Activated naive CD8-positive, alpha-beta T cell treated with anti-CD3 and anti-CD28 coated beads, Interleukin-2, amount 10 ng/mL, durations not matched to agents 7 days and 5 days (primary cell): ENCODE results near the gene PTPRM. TPM values are rescaled to one million over a fixed set of nuclear protein-coding genes. Genes with fewer than 3 reads are reported as not detected.

Experiments
- ATAC-seq: fragments of 150-1000 bp; cut with Tn5 transposase; one replicate; pipeline ENCODE4 v1.10.0; 2021; ENCODE audit warnings: low read depth, moderate library complexity
- POLR2A ChIA-PET: fragments of 350-600 bp; sonication (Branson Sonifier 250); formaldehyde crosslinking; loops from one replicate; lab custom pipeline; 2021; ENCODE audit warnings: antibody characterized with exemption; lab: Charles Lee
- DNase-seq: peaks from one replicate; pipeline ENCODE4 v3.0.0; 2021
- H3K27ac Mint-ChIP-seq: one replicate; pipeline ENCODE4 v1.8.0; 2022; ENCODE audit warnings: mild to moderate bottlenecking, mixed read lengths
- H3K27me3 Mint-ChIP-seq: one replicate; pipeline ENCODE4 v1.8.0; 2022; ENCODE audit warnings: mild to moderate bottlenecking, moderate library complexity, mixed read lengths
- H3K36me3 Mint-ChIP-seq: one replicate; pipeline ENCODE4 v1.8.0; 2021; ENCODE audit warnings: mild to moderate bottlenecking, mixed read lengths
- H3K4me1 Mint-ChIP-seq: one replicate; pipeline ENCODE4 v1.8.0; 2021; ENCODE audit warnings: mixed read lengths
- H3K4me3 Mint-ChIP-seq: one replicate; pipeline ENCODE4 v1.8.0; 2022; ENCODE audit warnings: mild to moderate bottlenecking, moderate library complexity, mixed read lengths
- H3K9me3 Mint-ChIP-seq: one replicate; pipeline ENCODE4 v1.8.0; 2021; ENCODE audit warnings: mixed read lengths
- total RNA-seq, 2 experiments: library from RNA; stranded (reverse); gene quantifications; one replicate each; pipeline ENCODE4 v1.2.3, GENCODE V29; 2021

The PTPRM gene
- total RNA-seq, 2 experiments from 2014 or later, result 6.5 to 6.6 TPM

GRCh38 chr18:7978834-7979233, 411.7 kb downstream of the PTPRM start:
- Mint-ChIP-seq H3K9me3 (peaks cover 2% of the 10 kb centered on the region), H3K4me1 (no peaks in the 10 kb centered on the region), H3K27me3 (no peaks in the 10 kb centered on the region), H3K4me3 (no peak overlapping the region), H3K27ac (no peak overlapping the region), H3K36me3 (no peaks in the 10 kb centered on the region)
- DNase-seq, result no peak
- POLR2A ChIA-PET, result no interaction called here
- no peak for ATAC-seq

GRCh38 chr18:7979714-7980113, 412.6 kb downstream of the PTPRM start:
- DNase-seq (no peak), ATAC-seq (no peak)
- H3K36me3 Mint-ChIP-seq, result no peaks in the 10 kb centered on the region
- no peaks in the 10 kb centered on the region for H3K4me1 Mint-ChIP-seq
- peaks cover 2% of the 10 kb centered on the region for H3K9me3 Mint-ChIP-seq
- no peaks in the 10 kb centered on the region for H3K27me3 Mint-ChIP-seq
- H3K27ac Mint-ChIP-seq, result no peak overlapping the region
- no peak overlapping the region for H3K4me3 Mint-ChIP-seq
- POLR2A ChIA-PET, result no interaction called here

DNA sequence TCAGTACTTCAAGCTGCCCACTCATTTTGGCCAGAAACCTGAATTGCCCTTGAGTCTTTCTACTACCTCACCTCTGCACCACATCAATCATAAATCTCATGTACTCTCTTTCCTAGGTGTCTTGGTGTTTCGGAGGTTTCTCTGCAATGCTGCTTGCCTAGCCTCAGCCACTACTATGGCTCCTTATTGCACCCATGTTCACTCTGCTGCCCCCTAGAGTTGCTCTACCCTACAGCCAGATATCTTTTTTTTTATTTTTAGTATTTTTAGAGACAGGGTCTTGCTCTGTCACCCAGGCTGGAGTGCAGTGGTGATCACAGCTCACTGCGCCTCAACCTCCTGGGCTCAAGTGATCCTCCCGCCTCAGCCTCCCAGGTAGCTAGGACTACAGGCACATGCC, 413.0 kb downstream of the PTPRM start:
- H3K36me3 Mint-ChIP-seq, result no peaks in the 10 kb centered on the region
- no peak overlapping the region for H3K27ac Mint-ChIP-seq
- no peaks in the 10 kb centered on the region for H3K4me1 Mint-ChIP-seq
- H3K4me3 Mint-ChIP-seq, result no peak overlapping the region
- ATAC-seq, result no peak
- DNase-seq, result no peak
- H3K27me3 Mint-ChIP-seq, result no peaks in the 10 kb centered on the region
- POLR2A ChIA-PET, result no interaction called here
- H3K9me3 Mint-ChIP-seq, result peaks cover 2% of the 10 kb centered on the region

DNA sequence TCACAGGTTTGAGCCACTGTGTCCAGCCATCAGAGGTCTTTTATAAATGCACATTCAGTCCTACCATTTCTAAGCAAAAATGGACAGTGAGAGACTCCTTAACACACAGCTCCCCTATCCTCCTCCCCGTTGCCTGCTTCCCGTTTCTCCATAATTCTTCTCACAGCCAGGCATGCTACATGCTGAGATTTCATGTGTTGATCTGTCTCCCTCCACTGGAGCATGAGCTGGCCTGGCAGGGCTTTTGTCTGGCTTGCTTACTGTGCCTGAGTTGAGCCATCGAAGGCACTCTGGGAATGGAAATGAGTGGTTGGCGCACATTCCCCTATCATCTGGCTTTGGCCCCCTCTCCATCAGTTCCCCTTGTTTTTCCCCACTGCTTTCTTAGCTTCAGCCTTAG, 413.5 kb downstream of the PTPRM start:
- Mint-ChIP-seq H3K36me3 (no peaks in the 10 kb centered on the region), H3K4me3 (no peak overlapping the region), H3K9me3 (peaks cover 2% of the 10 kb centered on the region), H3K27me3 (no peaks in the 10 kb centered on the region), H3K27ac (no peak overlapping the region), H3K4me1 (no peaks in the 10 kb centered on the region)
- POLR2A ChIA-PET, result no interaction called here
- ATAC-seq (no peak), DNase-seq (no peak)

GRCh38 chr18:7982216-7982615, 415.1 kb downstream of the PTPRM start:
- no peak for ATAC-seq
- Mint-ChIP-seq H3K36me3 (no peaks in the 10 kb centered on the region), H3K4me3 (no peak overlapping the region), H3K27ac (no peak overlapping the region), H3K9me3 (peaks cover 2% of the 10 kb centered on the region), H3K4me1 (no peaks in the 10 kb centered on the region), H3K27me3 (no peaks in the 10 kb centered on the region)
- POLR2A ChIA-PET, result interaction anchor here (0.7 kb wide), 1 partner anchor 153 kb away, joined by 3 read pairs; no protein-coding TSS in a partner anchor
- no peak for DNase-seq

DNA sequence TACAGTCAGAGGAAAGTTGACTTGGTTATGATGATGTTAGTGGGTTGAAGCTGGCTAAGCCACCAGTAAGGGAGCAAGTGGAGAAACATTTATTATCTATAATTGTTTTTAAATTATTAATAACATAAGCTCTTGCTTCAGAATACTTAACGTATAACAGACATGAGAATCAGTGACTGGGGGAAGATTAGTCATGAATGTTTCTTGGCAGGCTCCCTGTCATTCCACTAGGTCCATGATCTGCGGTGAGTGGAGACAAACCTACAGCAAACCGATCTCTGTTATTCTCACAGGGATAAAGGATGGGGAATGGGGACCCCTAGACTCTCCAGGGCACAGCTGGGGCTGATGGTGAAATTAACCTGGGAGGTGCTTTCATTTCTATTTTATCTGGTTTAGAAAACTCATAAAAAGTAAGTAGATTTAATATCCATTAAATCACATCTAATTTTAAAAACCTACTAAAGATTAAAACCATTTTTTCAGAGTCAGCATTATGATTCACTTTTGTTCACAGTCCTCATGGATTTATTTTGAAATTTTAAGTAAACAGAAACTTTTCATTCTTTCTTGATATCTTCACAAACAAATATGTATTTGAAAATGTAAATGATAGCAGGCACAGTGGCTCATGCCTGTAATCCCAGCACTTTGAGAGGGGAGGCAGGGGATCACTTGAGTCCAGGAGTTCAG, 420.3 kb downstream of the PTPRM start:
- Mint-ChIP-seq H3K36me3 (no peaks in the 10 kb centered on the region), H3K4me3 (no peak overlapping the region), H3K4me1 (no peaks in the 10 kb centered on the region), H3K27me3 (no peaks in the 10 kb centered on the region), H3K9me3 (peaks cover 4% of the 10 kb centered on the region), H3K27ac (no peak overlapping the region)
- POLR2A ChIA-PET, result no interaction called here
- ATAC-seq (no peak), DNase-seq (no peak)

GRCh38 chr18:7990670-7991069, 423.6 kb downstream of the PTPRM start:
- Mint-ChIP-seq H3K27ac (no peak overlapping the region), H3K4me1 (no peaks in the 10 kb centered on the region), H3K36me3 (no peaks in the 10 kb centered on the region), H3K9me3 (peaks cover 7% of the 10 kb centered on the region), H3K27me3 (no peaks in the 10 kb centered on the region), H3K4me3 (no peak overlapping the region)
- no peak for DNase-seq
- POLR2A ChIA-PET, result no interaction called here
- ATAC-seq, result no peak

GRCh38 chr18:8001711-8002301, 434.7 kb downstream of the PTPRM start:
- Mint-ChIP-seq H3K9me3 (no peaks in the 10 kb centered on the region), H3K36me3 (no peaks in the 10 kb centered on the region)

DNA sequence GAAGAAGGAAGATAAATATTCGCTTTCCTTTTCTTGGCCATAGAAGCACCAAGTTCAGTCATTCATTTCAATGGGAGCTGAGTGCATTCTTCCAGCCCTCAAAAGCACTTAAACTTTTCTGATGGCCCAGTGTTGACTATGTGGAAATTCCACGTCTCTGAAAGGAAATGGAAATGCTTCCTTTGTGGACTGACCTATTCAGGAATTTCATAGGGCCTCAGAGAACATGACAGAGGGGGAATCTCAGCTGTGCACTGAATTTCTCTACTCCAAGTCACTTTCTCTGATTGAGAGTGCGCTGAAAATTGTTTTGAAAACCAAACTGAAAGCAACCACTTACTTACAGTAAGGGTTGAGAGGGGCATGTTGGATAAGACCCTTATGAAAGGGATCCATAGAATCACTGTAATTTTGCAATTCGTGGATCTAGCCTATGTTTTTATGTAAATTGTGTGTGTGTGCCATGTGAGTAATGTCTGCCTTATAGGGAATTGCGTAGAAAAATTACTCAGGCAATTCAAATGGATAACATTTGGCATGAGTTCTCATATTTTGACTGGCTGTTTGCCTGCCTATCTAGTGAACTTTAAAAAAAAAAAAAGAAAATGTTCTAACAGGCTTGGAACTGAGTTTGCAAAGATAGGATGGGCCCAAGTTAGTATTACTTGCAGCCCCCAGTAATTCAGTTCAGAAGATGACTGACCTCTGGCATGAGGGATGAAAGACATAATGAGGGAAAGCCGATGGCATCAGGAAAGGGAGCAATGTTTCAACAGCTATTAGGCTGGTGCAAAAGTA, 437.0 kb downstream of the PTPRM start:
- Mint-ChIP-seq H3K9me3 (no peaks in the 10 kb centered on the region), H3K27ac (no peak overlapping the region), H3K4me3 (no peak overlapping the region), H3K27me3 (no peaks in the 10 kb centered on the region), H3K4me1 (no peaks in the 10 kb centered on the region), H3K36me3 (no peaks in the 10 kb centered on the region)
- POLR2A ChIA-PET, result no interaction called here
- ATAC-seq, result no peak
- no peak for DNase-seq

More at GRCh38 chr18:8001711-8002301, 434.7 kb downstream of the PTPRM start:
- no peak for ATAC-seq
- Mint-ChIP-seq H3K4me1 (no peaks in the 10 kb centered on the region), H3K27ac (no peak overlapping the region), H3K27me3 (no peaks in the 10 kb centered on the region), H3K4me3 (no peak overlapping the region)
- DNase-seq, result no peak
- POLR2A ChIA-PET, result no interaction called here

GRCh38 chr18:8004792-8005191, 437.7 kb downstream of the PTPRM start:
- H3K36me3 Mint-ChIP-seq, result no peaks in the 10 kb centered on the region
- H3K27me3 Mint-ChIP-seq, result no peaks in the 10 kb centered on the region
- H3K9me3 Mint-ChIP-seq, result no peaks in the 10 kb centered on the region
- H3K4me1 Mint-ChIP-seq, result no peaks in the 10 kb centered on the region
- no peak for ATAC-seq
- POLR2A ChIA-PET, result no interaction called here
- DNase-seq, result no peak
- H3K4me3 Mint-ChIP-seq, result no peak overlapping the region
- H3K27ac Mint-ChIP-seq, result no peak overlapping the region

- Mint-ChIP-seq H3K9me3 (no peaks in the 10 kb centered on the region), H3K36me3 (no peaks in the 10 kb centered on the region), H3K4me3 (no peak overlapping the region), H3K27ac (no peak overlapping the region), H3K4me1 (no peaks in the 10 kb centered on the region), H3K27me3 (no peaks in the 10 kb centered on the region)
- ATAC-seq, result no peak
- POLR2A ChIA-PET, result no interaction called here
- no peak for DNase-seq
Observed at GRCh38 chr18:8005870-8006569, 438.9 kb downstream of the PTPRM start.

GRCh38 chr18:8006979-8007378, 439.9 kb downstream of the PTPRM start:
- H3K4me1 Mint-ChIP-seq, result no peaks in the 10 kb centered on the region
- no peak overlapping the region for H3K27ac Mint-ChIP-seq
- H3K9me3 Mint-ChIP-seq, result no peaks in the 10 kb centered on the region
- ATAC-seq, result no peak
- no peak overlapping the region for H3K4me3 Mint-ChIP-seq
- DNase-seq, result no peak
- no peaks in the 10 kb centered on the region for H3K27me3 Mint-ChIP-seq
- POLR2A ChIA-PET, result no interaction called here
- no peaks in the 10 kb centered on the region for H3K36me3 Mint-ChIP-seq

DNA sequence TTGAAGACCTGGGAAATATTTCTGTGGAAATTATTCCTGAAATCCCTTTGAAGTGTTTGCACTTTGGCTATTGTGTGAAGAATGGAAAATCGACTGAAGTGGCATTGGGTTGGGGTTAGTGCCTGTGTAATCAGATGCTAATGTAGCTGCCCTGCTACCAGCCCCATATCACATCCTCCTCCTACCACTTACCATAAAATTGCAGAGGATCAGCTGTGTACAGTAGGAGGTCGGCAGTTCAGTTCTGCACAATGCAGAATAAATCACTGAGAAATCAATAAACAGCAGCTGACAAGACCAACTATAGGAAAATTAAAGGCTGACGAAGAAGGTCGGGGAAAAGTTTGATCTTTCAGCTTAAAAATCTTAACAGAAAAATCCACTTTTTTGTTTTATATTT, 440.9 kb downstream of the PTPRM start:
- POLR2A ChIA-PET, result no interaction called here
- Mint-ChIP-seq H3K4me1 (no peaks in the 10 kb centered on the region), H3K27me3 (no peaks in the 10 kb centered on the region), H3K4me3 (no peak overlapping the region), H3K9me3 (no peaks in the 10 kb centered on the region), H3K27ac (no peak overlapping the region), H3K36me3 (no peaks in the 10 kb centered on the region)
- ATAC-seq, result no peak
- no peak for DNase-seq
